ENCODE data around the gene TRMT1L.

Gene TRMT1L

GRCh38 chr1:185077374-185077773, 79.4 kb downstream of the TRMT1L start:
- H3K27ac ChIP-seq, result no peak overlapping the region
- no peak for TF ChIP-seq CTCF (IDR thresholded peaks at IDR 0.05)
- H3K27me3 ChIP-seq, result no peaks in the 10 kb centered on the region
- no peaks in the 10 kb centered on the region for H3K36me3 ChIP-seq
- no peak overlapping the region for H3K4me3 ChIP-seq (ENCODE audit: low read depth in 1 of 2, low read length in 1 of 2)
- H3K9me3 ChIP-seq, result no peaks in the 10 kb centered on the region
- no peaks in the 10 kb centered on the region for H3K4me1 ChIP-seq (ENCODE audit: control insufficient read depth in 1 of 2, insufficient read depth in 1 of 2, low read depth in 1 of 2, low read length in 1 of 2)

- no peaks in the 10 kb centered on the region for H3K27me3 ChIP-seq
These were observed 81.3 kb downstream of the TRMT1L start for GRCh38 chr1:185075476-185075875.

GRCh38 chr1:185074307-185074706, 82.4 kb downstream of the TRMT1L start:
- Histone ChIP-seq H3K9me3 (no peaks in the 10 kb centered on the region), H3K27me3 (no peaks in the 10 kb centered on the region), H3K27ac (no peak overlapping the region), H3K4me1 (ENCODE audit: control insufficient read depth in 1 of 2, insufficient read depth in 1 of 2, low read depth in 1 of 2, low read length in 1 of 2) (peaks cover 5 to 8% of the 10 kb centered on the region in 2 experiments), H3K4me3 (ENCODE audit: low read depth in 1 of 2, low read length in 1 of 2) (no peak overlapping the region), H3K36me3 (no peaks in the 10 kb centered on the region)
- no peak for TF ChIP-seq CTCF (IDR thresholded peaks at IDR 0.05)

More at GRCh38 chr1:185075476-185075875, 81.3 kb downstream of the TRMT1L start:
- Histone ChIP-seq H3K4me3 (ENCODE audit: low read depth in 1 of 2, low read length in 1 of 2) (no peak overlapping the region), H3K4me1 (ENCODE audit: control insufficient read depth in 1 of 2, insufficient read depth in 1 of 2, low read depth in 1 of 2, low read length in 1 of 2) (peaks cover 5 to 8% of the 10 kb centered on the region in 2 experiments), H3K36me3 (no peaks in the 10 kb centered on the region), H3K9me3 (no peaks in the 10 kb centered on the region), H3K27ac (no peak overlapping the region)
- no peak for TF ChIP-seq CTCF (IDR thresholded peaks at IDR 0.05)

GRCh38 chr1:185073725-185074124, 83.0 kb downstream of the TRMT1L start:
- Histone ChIP-seq H3K4me3 (ENCODE audit: low read depth in 1 of 2, low read length in 1 of 2) (no peak overlapping the region), H3K27ac (no peak overlapping the region), H3K4me1 (ENCODE audit: control insufficient read depth in 1 of 2, insufficient read depth in 1 of 2, low read depth in 1 of 2, low read length in 1 of 2) (peaks cover 5 to 8% of the 10 kb centered on the region in 2 experiments), H3K9me3 (no peaks in the 10 kb centered on the region), H3K27me3 (no peaks in the 10 kb centered on the region), H3K36me3 (no peaks in the 10 kb centered on the region)
- no peak for TF ChIP-seq CTCF (IDR thresholded peaks at IDR 0.05)

- no peak overlapping the region for H3K27ac ChIP-seq
- peaks cover 5 to 8% of the 10 kb centered on the region in 2 experiments for H3K4me1 ChIP-seq (ENCODE audit: control insufficient read depth in 1 of 2, insufficient read depth in 1 of 2, low read depth in 1 of 2, low read length in 1 of 2)
- no peaks in the 10 kb centered on the region for H3K9me3 ChIP-seq
- H3K36me3 ChIP-seq, result no peaks in the 10 kb centered on the region
- H3K4me3 ChIP-seq (ENCODE audit: low read depth in 1 of 2, low read length in 1 of 2), result no peak overlapping the region
- no peaks in the 10 kb centered on the region for H3K27me3 ChIP-seq
- TF ChIP-seq CTCF (IDR thresholded peaks at IDR 0.05), result no peak
These were observed 86.7 kb downstream of the TRMT1L start for GRCh38 chr1:185070051-185070450.
